ENCODE measurements around the gene HOXA3.
A peak's percentile ranks its signal among the peaks of the same experiment; 100 is the strongest.

HOXA3 gene

GRCh38 chr7:27143950-27144780 lies 8.2 kb downstream of the HOXA3 start:
- Histone ChIP-seq H3K27me3 (replicated peaks in 2 of 5; ENCODE audit: control insufficient read depth in 4 of 5, insufficient read depth in 5 of 5, low read length in 4 of 5) (no peaks in the 10 kb centered on the region), H3K4me3 (ENCODE audit: control insufficient read depth in 1 of 7, extremely low read depth in 1 of 7, insufficient read depth in 4 of 7, low read depth in 2 of 7, low read length in 6 of 7) (peak overlapping the region in 4 of 7 experiments; percentile 5 to 79 (median 32)), H3K4me1 (ENCODE audit: control extremely low read depth in 1 of 4, control insufficient read depth in 4 of 4, insufficient read depth in 4 of 4, low read length in 3 of 4) (peaks cover under 1 to 52% (median 45%) of the 10 kb centered on the region in 4 experiments), H3K27ac (ENCODE audit: insufficient read depth in 1 of 2, low read depth in 1 of 2, low read length in 2 of 2, poor library complexity in 1 of 2, severe bottlenecking in 2 of 2) (peak overlapping the region in 1 of 2 experiments; percentile 61), H3K36me3 (ENCODE audit: control insufficient read depth in 4 of 4, insufficient read depth in 4 of 4, low read length in 3 of 4) (peaks cover 2 to 90% (median 57%) of the 10 kb centered on the region in 4 experiments), H3K9me3 (ENCODE audit: control extremely low read depth in 1 of 5, control insufficient read depth in 4 of 5, insufficient read depth in 2 of 5, low read depth in 1 of 5, low read length in 4 of 5) (peaks cover 0 to 4% (median 0%) of the 10 kb centered on the region in 5 experiments)
- ChIA-PET CTCF (interaction anchor here (0.6 to 9.1 kb wide), 17 partner anchors 8 to 1251 kb away, joined by 3 to 87 read pairs (median 4); partner anchors contain the start of genes HOXA3 and HOXA4), POLR2A (interaction anchor here (0.6 to 1.0 kb wide), 2 partner anchors 24 to 32 kb away, joined by 3 read pairs; no protein-coding TSS in a partner anchor)
- DNase-seq: no peak
- 85% methylated on average over 32 of the region's 40 CpGs for WGBS (ENCODE audit: insufficient coverage)

DNA sequence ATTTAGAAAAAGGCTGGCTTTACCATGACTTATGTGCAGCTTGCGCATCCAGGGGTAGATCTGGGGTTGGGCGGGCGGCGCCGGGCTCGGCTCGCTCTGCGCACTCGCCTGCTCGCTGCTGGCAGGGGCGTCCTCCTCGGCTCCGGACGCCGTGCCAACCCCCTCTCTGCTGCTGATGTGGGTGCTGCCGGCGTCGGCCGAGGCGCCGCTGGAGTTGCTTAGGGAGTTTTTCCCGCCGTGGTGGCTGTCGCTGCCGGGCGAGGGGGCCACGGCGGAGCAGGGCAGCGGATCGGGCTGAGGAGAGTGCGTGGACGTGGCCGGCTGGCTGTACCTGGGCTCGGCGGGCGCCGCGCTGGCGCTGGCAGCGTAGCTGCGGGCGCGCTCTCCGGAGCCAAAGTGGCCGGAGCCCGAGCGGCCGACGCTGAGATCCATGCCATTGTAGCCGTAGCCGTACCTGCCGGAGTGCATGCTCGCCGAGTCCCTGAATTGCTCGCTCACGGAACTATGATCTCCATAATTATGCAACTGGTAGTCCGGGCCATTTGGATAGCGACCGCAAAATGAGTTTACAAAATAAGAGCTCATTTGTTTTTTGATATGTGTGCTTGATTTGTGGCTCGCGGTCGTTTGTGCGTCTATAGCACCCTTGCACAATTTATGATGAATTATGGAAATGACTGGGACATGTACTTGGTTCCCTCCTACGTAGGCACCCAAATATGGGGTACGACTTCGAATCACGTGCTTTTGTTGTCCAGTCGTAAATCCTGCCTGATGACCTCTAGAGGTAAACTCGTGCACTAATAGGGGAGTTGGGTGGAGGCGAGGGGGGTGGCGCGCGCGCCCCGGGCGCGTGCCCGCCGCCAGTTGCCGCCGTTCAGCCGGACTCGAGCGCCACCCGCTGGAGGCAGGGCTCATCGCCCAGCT lies 9.1 kb downstream of the HOXA3 start, which contains the start of gene HOXA5:
Gene HOXA5 (minus strand): TSS at position 659 of the 927 bp plus-strand sequence. CDS start 74 bp downstream, at position 585.
- Histone ChIP-seq H3K27ac (ENCODE audit: insufficient read depth in 1 of 2, low read depth in 1 of 2, low read length in 2 of 2, poor library complexity in 1 of 2, severe bottlenecking in 2 of 2) (peak within 1 kb of the TSS in 1 of 2 experiments; percentile 61), H3K9me3 (ENCODE audit: control extremely low read depth in 1 of 5, control insufficient read depth in 4 of 5, insufficient read depth in 2 of 5, low read depth in 1 of 5, low read length in 4 of 5) (peaks cover 0 to 4% (median 0%) of the 10 kb centered on the region in 5 experiments), H3K4me1 (ENCODE audit: control extremely low read depth in 1 of 4, control insufficient read depth in 4 of 4, insufficient read depth in 4 of 4, low read length in 3 of 4) (peaks cover 0 to 47% (median 44%) of the 10 kb centered on the region in 4 experiments), H3K27me3 (replicated peaks in 2 of 5; ENCODE audit: control insufficient read depth in 4 of 5, insufficient read depth in 5 of 5, low read length in 4 of 5) (no peaks in the 10 kb centered on the region), H3K4me3 (ENCODE audit: control insufficient read depth in 1 of 7, extremely low read depth in 1 of 7, insufficient read depth in 4 of 7, low read depth in 2 of 7, low read length in 6 of 7) (peak within 1 kb of the TSS; percentile 5 to 79 (median 46)), H3K36me3 (ENCODE audit: control insufficient read depth in 4 of 4, insufficient read depth in 4 of 4, low read length in 3 of 4) (peaks cover 2 to 89% (median 62%) of the 10 kb centered on the region in 4 experiments)
- ChIA-PET POLR2A (interaction anchor here (0.8 kb wide), 1 partner anchor 8 kb away, joined by 3 read pairs; no protein-coding TSS in a partner anchor), CTCF (interaction anchor here (0.6 to 9.1 kb wide), 15 partner anchors 9 to 1250 kb away, joined by 3 to 87 read pairs (median 4); partner anchors contain the start of gene HOXA3)
- DNase-seq: peak; percentile 69 to 92 (median 90)
- WGBS (ENCODE audit: insufficient coverage): 82% methylated on average over 65 of the region's 86 CpGs

GRCh38 chr7:27142580-27143022 lies 9.8 kb downstream of the HOXA3 start:
- H3K4me3 ChIP-seq (ENCODE audit: control insufficient read depth in 1 of 7, extremely low read depth in 1 of 7, insufficient read depth in 4 of 7, low read depth in 2 of 7, low read length in 6 of 7): peak overlapping the region in 6 of 7 experiments; percentile 33 to 56 (median 42)
- POLR2A ChIA-PET: interaction anchor here (0.8 kb wide), 1 partner anchor 8 kb away, joined by 3 read pairs; no protein-coding TSS in a partner anchor
- peak overlapping the region in 1 of 2 experiments; percentile 61 for H3K27ac ChIP-seq (ENCODE audit: insufficient read depth in 1 of 2, low read depth in 1 of 2, low read length in 2 of 2, poor library complexity in 1 of 2, severe bottlenecking in 2 of 2)
- CTCF ChIA-PET: interaction anchor here (1.0 to 9.1 kb wide), 5 partner anchors 8 to 461 kb away, joined by 3 to 87 read pairs (median 6); no protein-coding TSS in a partner anchor
- H3K36me3 ChIP-seq (ENCODE audit: control insufficient read depth in 4 of 4, insufficient read depth in 4 of 4, low read length in 3 of 4): peaks cover 5 to 90% (median 65%) of the 10 kb centered on the region in 4 experiments
- WGBS (ENCODE audit: insufficient coverage): 75% methylated on average over 18 of the region's 29 CpGs
- H3K27me3 ChIP-seq (replicated peaks in 2 of 5; ENCODE audit: control insufficient read depth in 4 of 5, insufficient read depth in 5 of 5, low read length in 4 of 5): no peaks in the 10 kb centered on the region
- DNase-seq: no peak
- peaks cover 0 to 4% (median 0%) of the 10 kb centered on the region in 5 experiments for H3K9me3 ChIP-seq (ENCODE audit: control extremely low read depth in 1 of 5, control insufficient read depth in 4 of 5, insufficient read depth in 2 of 5, low read depth in 1 of 5, low read length in 4 of 5)
- peaks cover under 1 to 48% (median 45%) of the 10 kb centered on the region in 4 experiments for H3K4me1 ChIP-seq (ENCODE audit: control extremely low read depth in 1 of 4, control insufficient read depth in 4 of 4, insufficient read depth in 4 of 4, low read length in 3 of 4)

DNA sequence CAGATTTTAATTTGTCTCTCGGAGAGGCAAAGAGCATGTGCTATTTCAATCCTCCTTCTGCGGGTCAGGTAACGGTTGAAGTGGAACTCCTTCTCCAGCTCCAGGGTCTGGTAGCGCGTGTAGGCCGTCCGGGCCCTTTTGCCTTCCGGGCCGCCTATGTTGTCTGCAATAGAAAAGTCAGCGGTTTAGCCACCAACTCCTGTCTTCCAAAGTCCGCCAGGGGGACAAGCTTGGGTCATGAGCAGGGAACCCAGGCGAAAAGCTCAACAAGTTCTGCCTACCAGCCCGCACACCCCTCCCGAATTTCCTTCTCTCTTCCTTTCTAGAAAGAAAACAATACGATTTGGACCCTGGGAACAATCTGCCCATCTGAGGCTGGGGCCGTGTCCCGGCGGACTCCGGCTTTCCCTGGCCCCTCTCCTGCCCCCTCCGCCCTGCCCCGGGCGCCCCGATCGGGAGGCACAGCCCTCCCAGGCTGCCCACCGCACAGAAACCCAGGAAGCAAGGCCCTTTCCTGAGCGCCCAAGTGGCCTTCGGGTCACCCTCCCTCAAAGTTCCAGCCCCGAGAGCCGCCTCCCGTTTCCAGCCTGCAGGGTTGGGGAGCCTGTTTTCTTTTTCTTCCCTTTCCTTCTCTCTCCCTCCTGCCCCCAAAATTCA lies 10.3 kb downstream of the HOXA3 start:
- 76% methylated on average over 28 of the region's 30 CpGs for WGBS (ENCODE audit: insufficient coverage)
- H3K9me3 ChIP-seq (ENCODE audit: control extremely low read depth in 1 of 5, control insufficient read depth in 4 of 5, insufficient read depth in 2 of 5, low read depth in 1 of 5, low read length in 4 of 5): peaks cover 0 to 4% (median 0%) of the 10 kb centered on the region in 5 experiments
- peaks cover 3 to 48% (median 45%) of the 10 kb centered on the region in 4 experiments for H3K4me1 ChIP-seq (ENCODE audit: control extremely low read depth in 1 of 4, control insufficient read depth in 4 of 4, insufficient read depth in 4 of 4, low read length in 3 of 4)
- peak overlapping the region in 5 of 7 experiments; percentile 33 to 56 (median 46) for H3K4me3 ChIP-seq (ENCODE audit: control insufficient read depth in 1 of 7, extremely low read depth in 1 of 7, insufficient read depth in 4 of 7, low read depth in 2 of 7, low read length in 6 of 7)
- peak in 1 of 3 donors; percentile 56 for DNase-seq
- peak overlapping the region in 1 of 2 experiments; percentile 61 for H3K27ac ChIP-seq (ENCODE audit: insufficient read depth in 1 of 2, low read depth in 1 of 2, low read length in 2 of 2, poor library complexity in 1 of 2, severe bottlenecking in 2 of 2)
- no peaks in the 10 kb centered on the region for H3K27me3 ChIP-seq (replicated peaks in 2 of 5; ENCODE audit: control insufficient read depth in 4 of 5, insufficient read depth in 5 of 5, low read length in 4 of 5)
- ChIA-PET CTCF (interaction anchor here (0.9 to 2.0 kb wide), 9 partner anchors 9 to 477 kb away, joined by 3 to 7 read pairs (median 4); no protein-coding TSS in a partner anchor), POLR2A (no interaction called here)
- H3K36me3 ChIP-seq (ENCODE audit: control insufficient read depth in 4 of 4, insufficient read depth in 4 of 4, low read length in 3 of 4): peaks cover 5 to 92% (median 64%) of the 10 kb centered on the region in 4 experiments

DNA sequence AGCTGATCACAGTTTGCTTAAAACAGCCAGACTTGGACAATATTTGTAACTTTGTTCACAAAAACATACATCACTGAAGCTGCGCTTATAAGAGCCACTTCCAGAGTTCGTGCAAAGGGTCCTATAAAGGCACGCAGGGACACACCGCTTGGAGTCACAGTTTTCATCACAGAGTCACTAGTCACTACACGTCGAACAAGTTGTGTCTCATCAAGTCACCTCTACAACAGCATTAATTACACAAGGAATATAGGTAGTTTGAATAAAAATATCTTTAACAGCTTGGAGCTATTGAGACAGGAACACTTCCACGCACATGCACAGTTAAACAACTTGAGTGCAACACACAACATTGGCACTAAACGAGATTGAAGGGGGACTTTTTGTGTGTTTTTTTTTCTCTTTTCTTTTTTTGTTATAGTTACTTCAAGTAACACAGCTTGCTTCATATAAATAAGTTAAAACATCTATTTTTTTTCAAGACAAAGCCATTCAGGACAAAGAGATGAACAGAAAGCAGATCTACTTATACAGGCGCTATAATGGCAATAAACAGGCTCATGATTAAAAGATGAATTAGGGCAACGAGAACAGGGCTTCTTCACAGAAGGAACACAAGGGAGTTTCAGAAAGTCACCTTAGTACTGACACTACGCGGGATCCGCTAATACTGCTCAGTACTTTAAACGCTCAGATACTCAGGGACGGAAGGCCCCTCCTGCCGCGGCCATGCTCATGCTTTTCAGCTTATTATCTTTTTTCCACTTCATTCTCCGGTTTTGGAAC lies 11.1 kb downstream of the HOXA3 start:
- no peak for DNase-seq
- Histone ChIP-seq H3K36me3 (ENCODE audit: control insufficient read depth in 4 of 4, insufficient read depth in 4 of 4, low read length in 3 of 4) (peaks cover 5 to 88% (median 63%) of the 10 kb centered on the region in 4 experiments), H3K9me3 (ENCODE audit: control extremely low read depth in 1 of 5, control insufficient read depth in 4 of 5, insufficient read depth in 2 of 5, low read depth in 1 of 5, low read length in 4 of 5) (peaks cover 0 to 2% (median 0%) of the 10 kb centered on the region in 5 experiments), H3K27me3 (replicated peaks in 2 of 5; ENCODE audit: control insufficient read depth in 4 of 5, insufficient read depth in 5 of 5, low read length in 4 of 5) (no peaks in the 10 kb centered on the region), H3K27ac (ENCODE audit: insufficient read depth in 1 of 2, low read depth in 1 of 2, low read length in 2 of 2, poor library complexity in 1 of 2, severe bottlenecking in 2 of 2) (no peak overlapping the region), H3K4me3 (ENCODE audit: control insufficient read depth in 1 of 7, extremely low read depth in 1 of 7, insufficient read depth in 4 of 7, low read depth in 2 of 7, low read length in 6 of 7) (peak overlapping the region in 2 of 7 experiments; percentile 10 to 56), H3K4me1 (ENCODE audit: control extremely low read depth in 1 of 4, control insufficient read depth in 4 of 4, insufficient read depth in 4 of 4, low read length in 3 of 4) (peaks cover 3 to 48% (median 45%) of the 10 kb centered on the region in 4 experiments)
- ChIA-PET POLR2A (interaction anchor here (0.7 kb wide), 1 partner anchor 30 kb away, joined by 3 read pairs; no protein-coding TSS in a partner anchor), CTCF (interaction anchor here (0.6 to 2.0 kb wide), 12 partner anchors 10 to 476 kb away, joined by 3 to 7 read pairs (median 3); partner anchors contain the start of gene HOXA3)
- WGBS (ENCODE audit: insufficient coverage): 88% methylated on average over 10 of the region's 18 CpGs

Data from common myeloid progenitor, CD34-positive (primary cell).